GM12878 (cell line): ENCODE data around the gene COL25A1. TPM values are rescaled to one million over a fixed set of nuclear protein-coding genes. Genes with fewer than 3 reads are reported as not detected.

Source experiments
- ATAC-seq: fragments of 200-7000 bp; cut with Tn5 transposase; 3 replicates; pipeline ENCODE4 v1.9.1; 2020; ENCODE audit warnings: mild to moderate bottlenecking, moderate library complexity
- BruUV-seq: library from RNA; stranded (reverse); fragments of 400-500 nt; replicated peaks from 2 replicates; lab custom pipeline; 2021; lab: Mats Ljungman, UMichigan
- CTCF ChIA-PET: fragments of 300-600 bp; sonication (Branson Sonifier 250); formaldehyde crosslinking; extraction: SDS; loops from one replicate; lab custom pipeline; 2021; ENCODE audit warnings: inconsistent platforms; lab: Yijun Ruan, JAX
- POLR2A ChIA-PET: fragments of 350-600 bp; formaldehyde crosslinking; extraction: SDS; loops from one replicate; lab custom pipeline; 2021; ENCODE audit warnings: inconsistent platforms; lab: Charles Lee
- RAD21 ChIA-PET: fragments of 300-600 bp; sonication (Branson Sonifier 250); formaldehyde crosslinking; loops from one replicate; lab custom pipeline; 2023; ENCODE audit warnings: antibody characterized with exemption; ENCODE audit not compliant: unreplicated experiment; lab: Charles Lee
- SMC1A ChIA-PET: fragments of 300-600 bp; sonication (Branson Sonifier 250); formaldehyde crosslinking; loops from one replicate; lab custom pipeline; 2023; ENCODE audit not compliant: unreplicated experiment, uncharacterized antibody; lab: Charles Lee
- DNase-seq: peaks from one replicate; pipeline ENCODE4 v3.0.0-alpha.2; 2011; ENCODE audit warnings: low read depth, low spot score
- FAIRE-seq: peaks from 3 replicates; lab custom pipeline; 2011; peaks lifted over from hg19 to GRCh38; lab: Jason Lieb, UNC
- H2AFZ ChIP-seq: 2 replicates; pipeline ENCODE4 v1.6.0; 2011; ENCODE audit warnings: low read depth, low read length, control low read depth; ENCODE audit not compliant: control insufficient read depth
- H3K27ac ChIP-seq: 2 replicates; pipeline ENCODE4 v1.5.1; 2011; ENCODE audit warnings: control low read depth; ENCODE audit not compliant: control insufficient read depth, insufficient read depth
- H3K27me3 ChIP-seq, 2 experiments: replicated peaks in 1 of 2; 2 replicates each; pipeline versions ENCODE4 v1.6.0 to v1.6.1; 2011; ENCODE audit warnings: low read length in 1 of 2; ENCODE audit not compliant: control insufficient read depth in 2 of 2, insufficient read depth in 2 of 2
- H3K36me3 ChIP-seq, 2 experiments: 2 replicates each; pipeline ENCODE4 v1.5.1; 2011; ENCODE audit warnings: low read length in 1 of 2; ENCODE audit not compliant: control insufficient read depth in 2 of 2, insufficient read depth in 2 of 2
- H3K4me1 ChIP-seq: 2 replicates; pipeline ENCODE4 v1.6.1; 2011; ENCODE audit warnings: mild to moderate bottlenecking, low read length, moderate library complexity, mixed read lengths; ENCODE audit not compliant: control insufficient read depth, insufficient read depth
- H3K4me2 ChIP-seq: 2 replicates; pipeline ENCODE4 v1.6.0; 2011; ENCODE audit warnings: control low read depth; ENCODE audit not compliant: control insufficient read depth, insufficient read depth
- H3K4me3 ChIP-seq: fragments of 200-600 bp; sonication (generic); 2 replicates; pipeline ENCODE4 v1.5.1; 2016
- H3K79me2 ChIP-seq: 2 replicates; pipeline ENCODE4 v1.6.0; 2011; ENCODE audit warnings: low read length; ENCODE audit not compliant: control insufficient read depth, insufficient read depth
- H3K9ac ChIP-seq: 2 replicates; pipeline ENCODE4 v1.8.0; 2011; ENCODE audit warnings: low read length, control low read depth, mixed read lengths; ENCODE audit not compliant: control insufficient read depth, insufficient read depth
- H3K9me3 ChIP-seq: replicated peaks from 3 replicates; pipeline ENCODE4 v1.5.1; 2011; ENCODE audit warnings: mild to moderate bottlenecking, low read length; ENCODE audit not compliant: control insufficient read depth, insufficient read depth
- H4K20me1 ChIP-seq: 2 replicates; pipeline ENCODE4 v1.6.0; 2011; ENCODE audit not compliant: control insufficient read depth, insufficient read depth
- BCL11A ChIP-seq: IDR thresholded peaks from 2 replicates; pipeline ENCODE4 v1.6.1; 2011; ENCODE audit warnings: low read depth, low read length
- BHLHE40 ChIP-seq, 2 experiments: fragments of 450-650 bp in 1 of 2; IDR thresholded peaks; 2 replicates each; pipeline ENCODE4 v1.6.1; 2011 to 2017; ENCODE audit warnings: low read depth in 2 of 2, borderline replicate concordance in 1 of 2, improper control_type of control experiment in 1 of 2, low read length in 1 of 2, mild to moderate bottlenecking in 1 of 2
- CHD4 ChIP-seq: fragments of 200-600 bp; sonication (generic); IDR thresholded peaks from 2 replicates; pipeline ENCODE4 v1.6.1; 2016; ENCODE audit warnings: mild to moderate bottlenecking
- CREM ChIP-seq: IDR thresholded peaks from 2 replicates; pipeline ENCODE4 v1.6.1; 2014; ENCODE audit warnings: antibody characterized with exemption, low read depth
- GATAD2B ChIP-seq: fragments of 450-650 bp; conservative IDR thresholded peaks from 2 replicates; pipeline ENCODE4 v1.6.1; 2017; ENCODE audit warnings: low read depth, mild to moderate bottlenecking, moderate library complexity
- HCFC1 ChIP-seq: fragments of 150-350 bp; IDR thresholded peaks from 2 replicates; pipeline ENCODE4 v1.6.1; 2014; ENCODE audit warnings: low read length
- MEF2B ChIP-seq: fragments of 450-650 bp; IDR thresholded peaks from 2 replicates; pipeline ENCODE4 v1.6.1; 2018; ENCODE audit warnings: mild to moderate bottlenecking, moderate library complexity; ENCODE audit not compliant: partially characterized antibody, poor library complexity, severe bottlenecking
- NFIC ChIP-seq: IDR thresholded peaks from 2 replicates; pipeline ENCODE4 v1.6.1; 2012; ENCODE audit warnings: low read depth, mild to moderate bottlenecking, inconsistent platforms, low read length, moderate library complexity
- PML ChIP-seq: IDR thresholded peaks from 2 replicates; pipeline ENCODE4 v1.6.1; 2012; ENCODE audit warnings: low read length, inconsistent platforms
- RAD21 ChIP-seq: IDR thresholded peaks from 2 replicates; pipeline ENCODE4 v1.6.1; 2011; ENCODE audit warnings: mild to moderate bottlenecking, low read depth, low read length, moderate library complexity; ENCODE audit not compliant: insufficient read depth
- WRNIP1 ChIP-seq: IDR thresholded peaks from 2 replicates; pipeline ENCODE4 v1.6.1; 2011; ENCODE audit warnings: low read depth, low read length, improper control_type of control experiment, borderline replicate concordance
- YBX1 ChIP-seq: fragments of 450-650 bp; IDR thresholded peaks from 2 replicates; pipeline ENCODE4 v1.6.1; 2016; ENCODE audit warnings: antibody characterized with exemption
- ZBTB40 ChIP-seq: fragments of 450-650 bp; IDR thresholded peaks from 2 replicates; pipeline ENCODE4 v1.6.1; 2016; ENCODE audit warnings: mild to moderate bottlenecking, moderate library complexity, borderline replicate concordance
- WGBS: methylation state at CpG from one replicate; pipeline ENCODE4 v1.1.6; 2016; ENCODE audit warnings: low lambda C conversion rate; ENCODE audit not compliant: insufficient replicate concordance, insufficient coverage; ENCODE audit errors: missing lambda C conversion rate; 5-methylcytosine and 5-hydroxymethylcytosine counted together
- in situ Hi-C: fragments of 300-500 bp; cut with MboI; formaldehyde crosslinking; loops from 9 replicates; pipeline ENCODE4 v1.14.3; 2018; ENCODE audit warnings: mixed read lengths
- intact Hi-C: fragments of 100-400 bp; cut with micrococcal nuclease; formaldehyde crosslinking; loops from one replicate; pipeline ENCODE4 v1.14.2; 2022; ENCODE audit not compliant: unreplicated experiment
- polyA plus RNA-seq, 11 experiments: library from polyadenylated mRNA; depleted of rRNA in 4 of 11; unstranded in 6 of 11; stranded (reverse) in 5 of 11; fragments of >200 nt; fragmentation: Nextera tagmentation in 4 of 11; fragmentation: Illumina TruSeq in 1 of 11; extraction: Ambion mirVana in 4 of 11; extraction: Trizol in 1 of 11; gene quantifications; 1 replicate in 1 of 11; 2 replicates in 10 of 11; pipeline versions ENCODE4 v1.2.1 to v1.2.3, GENCODE V29; 2011 to 2016; ENCODE audit warnings: inconsistent platforms in 2 of 11, missing spikeins in 2 of 11, low read depth in 1 of 11
- total RNA-seq, 4 experiments: library from RNA; depleted of rRNA in 3 of 4; stranded (reverse); fragments of >200 nt in 3 of 4; fragmentation: Illumina TruSeq in 1 of 4; extraction: Trizol in 1 of 4; gene quantifications; 2 replicates each; pipeline versions ENCODE4 v1.2.1 to v1.2.3, GENCODE V29; 2013 to 2021

COL25A1 gene
- total and polyA plus RNA-seq, 10 of the 15 experiments (the other 5 are each of a cell fraction or from before 2014, with no cell fraction given), result 0.01 to 0.26 (median 0.12) TPM; not detected in 6

- no peak for DNase-seq
- Histone ChIP-seq H3K4me2 (no peak overlapping the region), H4K20me1 (no peaks in the 10 kb centered on the region), H3K9me3 (no peaks in the 10 kb centered on the region), H3K79me2 (no peaks in the 10 kb centered on the region), H3K27ac (no peak overlapping the region), H3K4me3 (no peak overlapping the region), H2AFZ (no peak overlapping the region), H3K27me3 (no peaks in the 10 kb centered on the region), H3K9ac (no peak overlapping the region), H3K36me3 (no peaks in the 10 kb centered on the region), H3K4me1 (no peaks in the 10 kb centered on the region)
- TF ChIP-seq RAD21 (no peak), ZBTB40 (no peak), BHLHE40 (IDR thresholded peaks at IDR 0.05; ENCODE audit: borderline replicate concordance in 1 of 2, low read depth in 2 of 2, low read length in 1 of 2) (no peak), BCL11A (no peak), YBX1 (no peak), HCFC1 (no peak), CHD4 (no peak), WRNIP1 (no peak), CREM (no peak), PML (no peak), NFIC (no peak), GATAD2B (no peak), MEF2B (no peak)
- WGBS, result 20% methylated on average over 3 of the region's 3 CpGs
- intact Hi-C loops, result no loop called here
- ChIA-PET POLR2A (no interaction called here), CTCF (interaction anchor here (0.6 kb wide), 1 partner anchor 28 kb away, joined by 3 read pairs; no protein-coding TSS in a partner anchor), SMC1A (no interaction called here), RAD21 (no interaction called here)
- in situ Hi-C loops, result no loop called here
- no TSS peak for BruUV-seq
- FAIRE-seq, result no peak
- ATAC-seq, result no peak
These were observed 336.9 kb downstream of the COL25A1 start for GRCh38 chr4:108965472-108966076.
